ENCODE data around the gene STK38. TPM values are rescaled to one million over a fixed set of nuclear protein-coding genes. Genes with fewer than 3 reads are reported as not detected.

Gene STK38
- total RNA-seq, 4 donors from 2014 or later: 23.0 to 33.8 (median 27.0) TPM

- Histone ChIP-seq H3K27me3 (no peaks in the 10 kb centered on the region), H3K9me3 (no peaks in the 10 kb centered on the region), H3K36me3 (no peaks in the 10 kb centered on the region), H3K4me3 (peak overlapping the region; percentile 63), H3K4me1 (peaks cover 39% of the 10 kb centered on the region), H3K27ac (peak overlapping the region; percentile 91)
- WGBS: 29% methylated on average over 3 of the region's 3 CpGs
- DNase-seq (ENCODE audit: low spot score in 2 of 2): no peak
- no peak for TF ChIP-seq POLR2AphosphoS5 (IDR thresholded peaks at IDR 0.05)
- TF ChIP-seq, protein P1, sequence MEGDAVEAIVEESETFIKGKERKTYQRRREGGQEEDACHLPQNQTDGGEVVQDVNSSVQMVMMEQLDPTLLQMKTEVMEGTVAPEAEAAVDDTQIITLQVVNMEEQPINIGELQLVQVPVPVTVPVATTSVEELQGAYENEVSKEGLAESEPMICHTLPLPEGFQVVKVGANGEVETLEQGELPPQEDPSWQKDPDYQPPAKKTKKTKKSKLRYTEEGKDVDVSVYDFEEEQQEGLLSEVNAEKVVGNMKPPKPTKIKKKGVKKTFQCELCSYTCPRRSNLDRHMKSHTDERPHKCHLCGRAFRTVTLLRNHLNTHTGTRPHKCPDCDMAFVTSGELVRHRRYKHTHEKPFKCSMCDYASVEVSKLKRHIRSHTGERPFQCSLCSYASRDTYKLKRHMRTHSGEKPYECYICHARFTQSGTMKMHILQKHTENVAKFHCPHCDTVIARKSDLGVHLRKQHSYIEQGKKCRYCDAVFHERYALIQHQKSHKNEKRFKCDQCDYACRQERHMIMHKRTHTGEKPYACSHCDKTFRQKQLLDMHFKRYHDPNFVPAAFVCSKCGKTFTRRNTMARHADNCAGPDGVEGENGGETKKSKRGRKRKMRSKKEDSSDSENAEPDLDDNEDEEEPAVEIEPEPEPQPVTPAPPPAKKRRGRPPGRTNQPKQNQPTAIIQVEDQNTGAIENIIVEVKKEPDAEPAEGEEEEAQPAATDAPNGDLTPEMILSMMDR (IDR thresholded peaks at IDR 0.05): no peak
- no peak for TF ChIP-seq EP300 (IDR thresholded peaks at IDR 0.05)
- TF ChIP-seq POLR2A (IDR thresholded peaks at IDR 0.05): no peak
Observed at GRCh38 chr6:36545767-36546307, 1.4 kb downstream of the STK38 start.

DNA sequence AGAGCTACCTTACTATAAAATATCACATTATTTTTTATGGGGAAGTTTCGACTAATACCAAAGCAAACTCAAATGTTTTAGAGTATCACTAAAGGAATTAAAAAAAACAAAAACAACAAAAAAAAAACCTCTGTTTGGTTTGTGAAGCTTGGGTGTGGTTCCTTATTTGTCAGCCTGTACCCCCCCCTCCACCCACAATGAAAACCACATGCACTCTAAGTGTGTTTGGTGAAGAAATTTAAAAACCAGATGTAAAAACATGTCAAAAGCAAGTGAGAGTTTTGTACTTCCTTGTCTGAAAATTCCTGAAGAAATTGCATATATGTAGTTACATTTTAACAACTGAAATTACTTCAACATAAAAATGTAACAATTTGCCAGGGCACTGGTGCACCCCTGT lies 3.1 kb downstream of the STK38 start:
- Histone ChIP-seq H3K27me3 (no peaks in the 10 kb centered on the region), H3K4me1 (peaks cover 39% of the 10 kb centered on the region), H3K27ac (peak overlapping the region; percentile 53), H3K4me3 (peak overlapping the region; percentile 63), H3K36me3 (peaks cover 5% of the 10 kb centered on the region), H3K9me3 (no peaks in the 10 kb centered on the region)
- WGBS: 50% methylated on average over 1 of the region's 1 CpG
- no peak for DNase-seq (ENCODE audit: low spot score in 2 of 2)
- TF ChIP-seq POLR2AphosphoS5 (IDR thresholded peaks at IDR 0.05): no peak
- TF ChIP-seq, protein P1 (IDR thresholded peaks at IDR 0.05): no peak
- TF ChIP-seq EP300 (IDR thresholded peaks at IDR 0.05): no peak
- TF ChIP-seq POLR2A (IDR thresholded peaks at IDR 0.05): no peak

DNA sequence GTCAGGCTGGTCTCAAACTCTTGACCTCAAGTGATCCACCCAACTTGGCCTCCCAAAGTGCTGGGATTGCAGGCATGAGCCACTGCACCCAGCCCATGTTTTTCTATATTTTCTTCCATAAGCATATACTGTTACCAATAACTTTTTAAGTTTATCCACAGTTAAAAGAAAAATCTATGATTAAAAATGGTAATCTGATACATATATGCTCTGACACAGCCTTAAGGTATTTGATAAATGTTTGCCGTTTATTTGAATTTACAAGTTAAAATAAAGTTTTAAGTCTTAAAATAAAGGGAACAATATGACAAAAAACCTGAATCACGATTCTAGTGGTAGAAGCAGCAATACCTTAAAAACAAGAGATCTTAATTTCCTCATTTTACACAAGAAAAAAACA lies 5.2 kb downstream of the STK38 start:
- peaks cover 32% of the 10 kb centered on the region for H3K4me1 ChIP-seq
- H3K4me3 ChIP-seq: no peak overlapping the region
- H3K9me3 ChIP-seq: no peaks in the 10 kb centered on the region
- H3K27me3 ChIP-seq: no peaks in the 10 kb centered on the region
- H3K27ac ChIP-seq: no peak overlapping the region
- TF ChIP-seq, protein P1 (IDR thresholded peaks at IDR 0.05): no peak
- TF ChIP-seq EP300 (IDR thresholded peaks at IDR 0.05) (no peak), POLR2A (IDR thresholded peaks at IDR 0.05) (no peak), POLR2AphosphoS5 (IDR thresholded peaks at IDR 0.05) (no peak)
- H3K36me3 ChIP-seq: peaks cover 21% of the 10 kb centered on the region
- DNase-seq (ENCODE audit: low spot score in 2 of 2): no peak
- 82% methylated on average over 2 of the region's 2 CpGs for WGBS

DNA sequence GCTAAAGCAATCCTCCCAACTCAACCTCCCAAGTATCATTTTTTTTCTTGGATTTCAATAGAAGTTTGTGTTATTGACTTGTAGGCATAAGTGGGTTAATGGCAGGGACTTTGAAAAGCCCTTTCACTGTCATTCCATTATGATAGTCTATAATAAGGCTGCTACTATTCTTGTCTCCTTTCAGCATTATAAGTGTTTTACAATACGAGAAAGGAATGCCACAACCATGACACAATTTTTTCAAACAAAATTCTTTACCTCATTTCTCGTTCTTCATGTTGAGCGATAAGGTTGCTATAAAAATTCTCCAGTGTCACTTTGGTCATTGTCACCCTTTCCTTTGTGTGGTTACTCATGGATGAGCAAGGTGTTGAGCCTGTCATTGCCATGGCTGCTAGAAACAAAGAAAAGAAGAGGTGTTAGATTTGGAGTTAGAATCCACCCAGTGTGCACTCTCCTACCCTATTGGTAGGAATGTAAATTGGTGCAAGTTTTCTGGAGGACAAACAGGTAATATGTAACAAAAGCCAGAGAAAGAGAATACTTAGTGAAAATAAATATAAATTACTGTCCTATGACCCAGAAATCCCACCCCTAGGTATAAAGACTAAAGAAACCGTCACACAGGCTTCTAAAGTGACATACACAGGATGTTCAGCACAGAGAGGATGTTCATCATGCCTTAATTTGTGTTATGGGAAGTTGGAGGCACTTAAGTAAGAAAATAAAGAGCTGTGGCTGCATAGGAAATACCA lies 7.3 kb downstream of the STK38 start:
- H3K9me3 ChIP-seq: no peaks in the 10 kb centered on the region
- H3K27me3 ChIP-seq: no peaks in the 10 kb centered on the region
- TF ChIP-seq POLR2A (IDR thresholded peaks at IDR 0.05): no peak
- peaks cover 21% of the 10 kb centered on the region for H3K36me3 ChIP-seq
- no peak for DNase-seq (ENCODE audit: low spot score in 2 of 2)
- no peak overlapping the region for H3K27ac ChIP-seq
- 87% methylated on average over 4 of the region's 4 CpGs for WGBS
- H3K4me3 ChIP-seq: no peak overlapping the region
- peaks cover 23% of the 10 kb centered on the region for H3K4me1 ChIP-seq

DNA sequence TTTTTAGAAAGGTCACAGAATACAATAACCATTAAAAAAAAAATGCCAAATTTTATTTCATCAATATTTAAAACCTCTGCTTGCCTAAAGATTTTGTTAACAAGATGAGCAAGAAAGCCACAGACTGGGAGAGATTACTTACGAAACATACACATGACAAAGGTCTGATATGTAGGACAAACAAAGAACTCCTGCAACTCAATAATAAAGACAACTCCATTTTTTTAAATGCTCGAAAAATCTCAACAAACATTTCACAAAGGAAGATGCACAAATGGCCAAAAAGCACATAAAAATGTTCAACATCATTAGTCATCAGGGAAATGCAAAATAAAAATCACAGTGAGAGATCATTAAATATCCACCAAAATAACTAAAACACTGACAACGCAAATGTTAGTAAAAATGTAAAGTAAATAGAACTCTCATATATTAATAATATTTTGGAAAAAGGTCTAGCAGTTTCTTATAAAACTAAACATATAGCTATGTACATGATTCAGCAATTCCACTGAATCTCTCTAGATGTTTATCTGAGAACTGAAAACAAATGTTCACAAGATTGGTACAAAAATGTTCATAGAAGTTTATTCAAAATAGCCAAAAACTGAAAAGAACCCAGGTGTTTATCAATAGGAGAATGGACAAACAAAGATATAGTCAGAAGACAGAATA lies 10.3 kb downstream of the STK38 start:
- TF ChIP-seq, protein P1 (IDR thresholded peaks at IDR 0.05): no peak
- TF ChIP-seq EP300 (IDR thresholded peaks at IDR 0.05) (no peak), POLR2A (IDR thresholded peaks at IDR 0.05) (no peak), POLR2AphosphoS5 (IDR thresholded peaks at IDR 0.05) (no peak)
- no peak overlapping the region for H3K4me3 ChIP-seq
- WGBS: 86% methylated on average over 3 of the region's 3 CpGs
- H3K27me3 ChIP-seq: no peaks in the 10 kb centered on the region
- peaks cover 24% of the 10 kb centered on the region for H3K36me3 ChIP-seq
- no peak for DNase-seq (ENCODE audit: low spot score in 2 of 2)
- H3K4me1 ChIP-seq: no peaks in the 10 kb centered on the region
- no peak overlapping the region for H3K27ac ChIP-seq
- no peaks in the 10 kb centered on the region for H3K9me3 ChIP-seq
